Bronchial epithelial cell (primary cell): ENCODE measurements around the gene FHIT. TPM values are rescaled to one million over a fixed set of nuclear protein-coding genes. Genes with fewer than 3 reads are reported as not detected.

Experiments
- DNase-seq: peaks from one replicate; pipeline ENCODE4 v3.0.0-alpha.2; 2010; ENCODE audit warnings: low read depth
- FAIRE-seq: peaks from 2 replicates; lab custom pipeline; 2011; peaks lifted over from hg19 to GRCh38; lab: Jason Lieb, UNC
- H3K27me3 ChIP-seq: 2 replicates; pipeline ENCODE4 v1.5.1; 2011; ENCODE audit warnings: low read length; ENCODE audit not compliant: control insufficient read depth, insufficient read depth
- H3K36me3 ChIP-seq: 2 replicates; pipeline ENCODE4 v1.5.1; 2011; ENCODE audit warnings: low read length; ENCODE audit not compliant: control insufficient read depth, insufficient read depth
- H3K4me3 ChIP-seq: 2 replicates; pipeline ENCODE4 v1.5.1; 2011; ENCODE audit warnings: mild to moderate bottlenecking, low read depth, low read length, control low read depth
- CTCF ChIP-seq: IDR thresholded peaks from 2 replicates; pipeline ENCODE4 v1.5.1; 2011; ENCODE audit warnings: mild to moderate bottlenecking, moderate library complexity, low read length, control low read depth, inconsistent platforms; ENCODE audit not compliant: insufficient read depth, severe bottlenecking
- total RNA-seq: library from RNA; depleted of rRNA; stranded (reverse); fragments of >200 nt; gene quantifications from 2 replicates; pipeline ENCODE4 v1.2.1, GENCODE V29; 2014

The FHIT gene
- total RNA-seq, 1 donor from 2014 or later, result 1.6 TPM

- no peak for TF ChIP-seq CTCF
- no peaks in the 10 kb centered on the region for H3K36me3 ChIP-seq
- no peak for FAIRE-seq
Measured at GRCh38 chr3:60973321-60973720, 277.9 kb downstream of the FHIT start.

GRCh38 chr3:60972599-60972998 is 278.7 kb downstream of the FHIT start:
- FAIRE-seq (no peak), DNase-seq (no peak)
- Histone ChIP-seq H3K4me3 (no peak overlapping the region), H3K36me3 (no peaks in the 10 kb centered on the region), H3K27me3 (no peaks in the 10 kb centered on the region)
- TF ChIP-seq CTCF, result no peak

More at GRCh38 chr3:60973321-60973720, 277.9 kb downstream of the FHIT start:
- DNase-seq, result no peak
- Histone ChIP-seq H3K27me3 (no peaks in the 10 kb centered on the region), H3K4me3 (no peak overlapping the region)

GRCh38 chr3:60970850-60971249 is 280.4 kb downstream of the FHIT start:
- no peak for TF ChIP-seq CTCF
- FAIRE-seq (no peak), DNase-seq (no peak)
- Histone ChIP-seq H3K4me3 (no peak overlapping the region), H3K27me3 (no peaks in the 10 kb centered on the region), H3K36me3 (no peaks in the 10 kb centered on the region)

- no peaks in the 10 kb centered on the region for H3K27me3 ChIP-seq
- H3K4me3 ChIP-seq, result no peak overlapping the region
- no peak for TF ChIP-seq CTCF
- no peaks in the 10 kb centered on the region for H3K36me3 ChIP-seq
- FAIRE-seq, result no peak
- peak; percentile 10 for DNase-seq
Measured at GRCh38 chr3:60967141-60967540, 284.1 kb downstream of the FHIT start.

GRCh38 chr3:60957541-60957940 is 293.7 kb downstream of the FHIT start:
- Histone ChIP-seq H3K4me3 (no peak overlapping the region), H3K27me3 (no peaks in the 10 kb centered on the region), H3K36me3 (no peaks in the 10 kb centered on the region)
- no peak for FAIRE-seq
- TF ChIP-seq CTCF, result no peak
- DNase-seq, result no peak

- no peak for TF ChIP-seq CTCF
- DNase-seq (no peak), FAIRE-seq (no peak)
- no peaks in the 10 kb centered on the region for H3K27me3 ChIP-seq
- no peaks in the 10 kb centered on the region for H3K36me3 ChIP-seq
- no peak overlapping the region for H3K4me3 ChIP-seq
Measured at GRCh38 chr3:60956729-60957128, 294.5 kb downstream of the FHIT start.
